Loucy (cell line): ENCODE results near the gene CLEC14A.

Experiments used
- H2AFZ ChIP-seq: fragments of 200-600 bp; sonication (generic); 2 replicates; pipeline ENCODE4 v1.6.0; 2016; ENCODE audit warnings: antibody characterized with exemption, mild to moderate bottlenecking, low read length, moderate library complexity
- H3F3A ChIP-seq: fragments of 200-600 bp; 2 replicates; pipeline ENCODE4 v1.6.0; 2016; ENCODE audit warnings: antibody characterized with exemption, low read depth, mild to moderate bottlenecking
- H3K27me3 ChIP-seq: fragments of 200-600 bp; sonication (generic); 2 replicates; pipeline ENCODE4 v1.6.1; 2014; ENCODE audit warnings: low read length, mild to moderate bottlenecking; ENCODE audit not compliant: insufficient read depth, poor library complexity, severe bottlenecking
- H3K36me3 ChIP-seq: fragments of 200-600 bp; sonication (generic); 2 replicates; pipeline ENCODE4 v1.6.1; 2016; ENCODE audit warnings: low read length; ENCODE audit not compliant: insufficient read depth
- H3K4me1 ChIP-seq: fragments of 200-600 bp; sonication (generic); 2 replicates; pipeline ENCODE4 v1.5.1; 2014; ENCODE audit warnings: low read length, mild to moderate bottlenecking; ENCODE audit not compliant: insufficient read depth, poor library complexity, severe bottlenecking
- H3K4me2 ChIP-seq: fragments of 200-600 bp; sonication (generic); 2 replicates; pipeline ENCODE4 v1.6.0; 2014; ENCODE audit warnings: antibody characterized with exemption, low read length, low read depth, mild to moderate bottlenecking; ENCODE audit not compliant: poor library complexity, severe bottlenecking
- H3K4me3 ChIP-seq: fragments of 200-600 bp; sonication (generic); 2 replicates; pipeline ENCODE4 v1.5.1; 2014; ENCODE audit warnings: low read length, mild to moderate bottlenecking, mixed read lengths; ENCODE audit not compliant: poor library complexity, severe bottlenecking
- H3K79me2 ChIP-seq: fragments of 200-600 bp; sonication (generic); 2 replicates; pipeline ENCODE4 v1.6.1; 2014; ENCODE audit warnings: low read length; ENCODE audit not compliant: insufficient read depth
- H3K9ac ChIP-seq: fragments of 200-600 bp; sonication (generic); 2 replicates; pipeline ENCODE4 v1.6.0; 2014; ENCODE audit warnings: mild to moderate bottlenecking, low read depth, low read length, moderate library complexity; ENCODE audit not compliant: poor library complexity, severe bottlenecking
- H3K9me2 ChIP-seq: fragments of 200-600 bp; sonication (generic); replicated peaks from 2 replicates; pipeline ENCODE4 v1.6.1; 2016; ENCODE audit warnings: low read depth, low read length, mixed read lengths
- H3K9me3 ChIP-seq: fragments of 200-600 bp; sonication (generic); 2 replicates; pipeline ENCODE4 v1.6.1; 2014; ENCODE audit warnings: mild to moderate bottlenecking, antibody characterized with exemption, low read length, low read depth; ENCODE audit not compliant: insufficient read depth
- H4K20me1 ChIP-seq: fragments of 200-600 bp; sonication (generic); 2 replicates; pipeline ENCODE4 v1.6.0; 2014; ENCODE audit warnings: antibody characterized with exemption, low read length, mild to moderate bottlenecking; ENCODE audit not compliant: insufficient read depth, poor library complexity, severe bottlenecking
- CTCF ChIP-seq: fragments of 200-600 bp; sonication (generic); conservative IDR thresholded peaks from 2 replicates; pipeline ENCODE4 v1.5.1; 2014; ENCODE audit warnings: mild to moderate bottlenecking, antibody characterized with exemption, low read length
- EZH2phosphoT487 ChIP-seq: fragments of 200-600 bp; IDR thresholded peaks from 2 replicates; pipeline ENCODE4 v1.6.1; 2018; ENCODE audit warnings: antibody characterized with exemption, mild to moderate bottlenecking, moderate library complexity, borderline replicate concordance

CLEC14A gene

GRCh38 chr14:38248321-38249028 is 7.4 kb downstream of the CLEC14A start:
- Histone ChIP-seq H3K36me3 (no peaks in the 10 kb centered on the region), H3K4me3 (no peak overlapping the region), H4K20me1 (no peaks in the 10 kb centered on the region), H3K4me1 (no peaks in the 10 kb centered on the region), H3K4me2 (no peak overlapping the region), H2AFZ (no peak overlapping the region), H3K9ac (no peak overlapping the region), H3F3A (no peaks in the 10 kb centered on the region), H3K27me3 (no peaks in the 10 kb centered on the region), H3K79me2 (no peaks in the 10 kb centered on the region), H3K9me3 (no peaks in the 10 kb centered on the region), H3K9me2 (no peaks in the 10 kb centered on the region)
- TF ChIP-seq EZH2phosphoT487 (no peak), CTCF (no peak; the same call in 1 of the 2 replicates)

GRCh38 chr14:38243696-38244240 is 12.1 kb downstream of the CLEC14A start:
- Histone ChIP-seq H3K79me2 (no peaks in the 10 kb centered on the region), H3K4me3 (no peak overlapping the region)

DNA sequence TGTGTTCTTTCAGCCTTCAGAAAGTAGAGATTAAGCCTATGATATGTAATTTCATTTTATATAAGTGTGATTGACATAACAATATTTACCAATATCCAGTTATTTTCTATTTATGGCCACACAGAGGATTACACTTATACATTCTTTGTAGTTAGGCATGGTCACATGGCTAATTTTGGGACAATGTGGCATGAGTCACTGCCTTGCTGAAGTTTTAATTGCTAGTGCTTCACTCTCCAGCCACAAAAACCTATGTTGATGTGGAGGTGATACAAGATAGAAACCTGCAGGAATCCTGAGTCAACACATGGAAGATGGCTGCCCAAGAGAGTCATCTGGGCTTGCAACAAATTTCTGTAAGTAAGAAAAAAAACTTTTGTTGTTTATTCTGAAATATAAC is 17.0 kb downstream of the CLEC14A start:
- Histone ChIP-seq H3K27me3 (no peaks in the 10 kb centered on the region), H3K4me1 (no peaks in the 10 kb centered on the region), H3K9me3 (no peaks in the 10 kb centered on the region), H3K9ac (no peak overlapping the region), H3K36me3 (no peaks in the 10 kb centered on the region), H3F3A (no peaks in the 10 kb centered on the region), H3K9me2 (no peaks in the 10 kb centered on the region), H3K79me2 (no peaks in the 10 kb centered on the region), H3K4me2 (no peak overlapping the region), H4K20me1 (no peaks in the 10 kb centered on the region), H2AFZ (no peak overlapping the region), H3K4me3 (no peak overlapping the region)
- TF ChIP-seq CTCF (no peak), EZH2phosphoT487 (no peak)

More at GRCh38 chr14:38243696-38244240, 12.1 kb downstream of the CLEC14A start:
- H3K9ac ChIP-seq = no peak overlapping the region
- no peaks in the 10 kb centered on the region for H3F3A ChIP-seq
- no peaks in the 10 kb centered on the region for H3K27me3 ChIP-seq
- no peak overlapping the region for H3K4me2 ChIP-seq
- no peaks in the 10 kb centered on the region for H3K4me1 ChIP-seq
- H2AFZ ChIP-seq = no peak overlapping the region
- H3K9me2 ChIP-seq = no peaks in the 10 kb centered on the region
- H3K36me3 ChIP-seq = no peaks in the 10 kb centered on the region
- TF ChIP-seq EZH2phosphoT487 (no peak), CTCF (no peak)
- H3K9me3 ChIP-seq = no peaks in the 10 kb centered on the region
- H4K20me1 ChIP-seq = no peaks in the 10 kb centered on the region
